GM19452 (cell line): ENCODE measurements around the gene CENPL.
"Not testable (repeated sequence)": the region's sequence is repeated elsewhere in the genome, so short reads cannot be mapped to it uniquely, and the experiment has no call there.

Experiments used
- ATAC-seq: cut with Tn5 transposase; IDR thresholded peaks from one replicate; pipeline ENCODE4 v1.9.1; 2021; ENCODE audit not compliant: unreplicated experiment

CENPL gene

DNA sequence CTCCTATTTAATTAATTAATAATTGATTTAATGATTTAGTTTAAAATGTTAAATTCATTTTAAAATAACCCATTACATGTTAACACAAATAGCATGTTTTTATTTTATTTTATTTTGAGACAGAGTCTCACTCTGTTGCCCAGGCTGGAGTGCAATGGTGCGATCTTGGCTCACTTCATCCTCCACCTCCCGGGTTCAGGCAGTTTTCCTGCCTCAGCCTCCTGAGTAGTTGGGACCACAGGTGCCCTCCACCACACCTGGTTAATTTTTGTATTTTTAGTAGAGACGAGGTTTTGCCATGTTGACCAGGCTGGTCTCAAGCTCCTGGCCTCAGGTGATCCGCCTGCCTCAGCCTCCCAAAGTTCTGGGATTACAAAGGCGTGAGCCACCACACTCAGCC, 34.9 kb upstream of the CENPL start:
- ATAC-seq = not testable (repeated sequence)

DNA sequence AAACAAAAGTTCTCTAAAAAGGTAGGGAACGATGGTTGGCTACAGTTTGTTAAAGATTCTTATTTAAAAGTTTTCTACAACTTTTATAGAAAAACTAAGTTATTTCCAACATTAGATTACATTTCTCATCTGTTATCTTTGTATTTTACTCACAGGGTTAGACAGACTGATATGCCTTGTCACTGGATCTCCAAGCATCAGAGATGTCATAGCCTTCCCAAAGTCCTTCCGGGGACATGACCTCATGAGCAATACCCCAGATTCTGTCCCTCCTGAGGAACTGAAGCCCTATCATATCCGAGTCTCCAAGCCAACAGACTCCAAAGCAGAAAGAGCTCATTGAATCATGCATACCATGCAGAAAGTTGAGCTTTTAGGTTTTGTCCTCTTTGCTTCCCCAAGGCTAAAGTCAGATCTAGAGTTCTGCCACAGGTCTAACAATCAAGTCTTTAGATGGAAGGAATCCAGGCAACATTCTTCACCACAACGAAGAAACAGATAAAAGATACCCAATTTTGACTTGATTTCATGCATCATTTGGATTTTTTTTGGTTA, 32.8 kb upstream of the CENPL start:
- ATAC-seq = no peak

DNA sequence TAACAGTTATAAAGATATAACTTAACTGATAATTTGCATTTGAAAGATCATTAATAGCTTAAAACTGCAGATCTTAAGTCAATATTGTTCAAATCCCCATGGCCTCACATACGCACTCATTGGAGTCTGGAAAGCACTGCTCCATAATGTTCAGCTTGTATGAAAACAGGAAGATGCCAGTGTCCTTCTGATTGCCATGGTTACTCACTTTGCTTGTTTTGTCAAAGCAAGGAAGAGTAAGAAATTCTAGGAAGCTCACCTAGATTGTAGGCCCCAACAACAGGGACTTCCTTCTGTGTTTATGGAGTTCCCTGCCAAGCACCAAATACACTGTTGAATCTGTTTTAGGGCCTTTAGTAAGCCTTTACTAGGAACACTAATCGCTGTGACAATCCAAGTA, 32.2 kb upstream of the CENPL start:
- no peak for ATAC-seq

DNA sequence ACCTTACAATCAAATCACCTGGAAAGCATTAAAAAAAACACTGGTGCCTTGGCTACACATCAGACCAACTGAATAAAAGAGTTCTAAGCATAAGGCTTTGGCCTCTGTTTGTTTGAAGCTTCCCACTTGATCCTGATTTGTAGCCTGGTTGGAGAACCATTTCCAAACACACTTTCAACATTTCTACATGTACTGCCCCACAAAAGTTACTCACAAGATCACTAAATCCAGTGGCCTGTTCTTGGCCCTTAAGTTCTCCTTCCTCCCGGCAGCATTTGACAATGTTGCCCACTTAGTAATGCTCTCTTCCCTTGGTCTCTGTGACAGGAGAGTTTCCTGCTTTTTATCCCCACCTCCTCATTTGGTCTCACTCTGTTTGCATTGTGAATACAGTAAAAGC, 31.3 kb upstream of the CENPL start:
- no peak for ATAC-seq

DNA sequence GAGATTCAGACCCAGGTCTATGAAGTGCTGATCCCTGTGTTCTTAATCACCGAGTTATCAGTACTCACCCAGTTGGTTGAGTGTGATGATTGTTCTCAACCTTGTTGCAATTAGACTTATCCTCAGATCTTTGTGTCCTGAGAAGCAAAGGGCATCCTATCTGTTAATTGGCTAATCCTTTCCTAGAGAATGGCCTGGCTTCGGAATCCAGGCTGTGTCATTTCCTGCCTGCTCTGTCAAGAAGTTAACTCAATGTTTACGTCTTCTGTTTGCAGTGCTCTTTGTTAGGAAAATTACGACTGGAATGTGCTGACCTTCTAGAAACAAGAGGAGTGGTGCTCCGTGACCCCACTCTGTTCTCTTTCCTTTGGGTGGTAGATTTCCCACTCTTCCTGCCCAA, 28.4 kb upstream of the CENPL start:
- ATAC-seq = no peak

DNA sequence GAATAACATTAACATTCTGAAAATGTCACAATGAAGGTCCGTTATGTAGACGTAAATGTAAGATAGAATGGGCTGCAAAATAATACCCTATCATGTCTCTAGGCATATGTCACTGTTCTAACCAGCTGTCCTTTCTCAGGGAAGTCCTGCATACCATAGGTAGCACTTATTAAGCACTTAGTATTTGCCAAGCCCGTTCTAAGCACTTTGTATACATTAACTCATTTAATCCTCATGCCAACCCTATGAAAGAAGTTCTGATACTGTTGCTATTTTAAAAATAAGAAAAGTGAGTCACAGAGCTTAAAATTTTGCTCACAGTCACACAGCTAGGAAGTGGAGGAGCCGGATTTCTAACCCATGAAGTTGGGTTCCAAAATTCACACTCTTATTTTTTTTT, 27.4 kb upstream of the CENPL start:
- ATAC-seq = no peak

DNA sequence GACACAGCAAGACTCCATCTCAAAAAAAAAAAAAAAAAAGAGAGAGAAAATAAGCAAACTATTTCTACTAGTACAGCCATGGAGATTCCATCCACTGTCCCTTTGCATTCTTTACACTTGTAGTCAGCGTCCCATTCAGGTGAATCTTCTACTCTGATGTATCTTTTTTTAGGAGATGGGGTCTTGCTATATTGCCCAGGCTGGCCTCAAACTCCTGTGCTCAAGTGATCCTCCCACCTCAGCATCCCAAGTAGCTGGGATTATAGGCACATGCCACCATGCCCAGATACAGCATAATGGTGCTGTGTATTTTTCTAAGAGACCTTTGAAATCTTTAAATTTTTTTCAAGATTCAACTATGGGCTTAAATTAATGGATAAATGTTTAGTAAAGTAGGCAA, 8.1 kb upstream of the CENPL start:
- no peak for ATAC-seq

DNA sequence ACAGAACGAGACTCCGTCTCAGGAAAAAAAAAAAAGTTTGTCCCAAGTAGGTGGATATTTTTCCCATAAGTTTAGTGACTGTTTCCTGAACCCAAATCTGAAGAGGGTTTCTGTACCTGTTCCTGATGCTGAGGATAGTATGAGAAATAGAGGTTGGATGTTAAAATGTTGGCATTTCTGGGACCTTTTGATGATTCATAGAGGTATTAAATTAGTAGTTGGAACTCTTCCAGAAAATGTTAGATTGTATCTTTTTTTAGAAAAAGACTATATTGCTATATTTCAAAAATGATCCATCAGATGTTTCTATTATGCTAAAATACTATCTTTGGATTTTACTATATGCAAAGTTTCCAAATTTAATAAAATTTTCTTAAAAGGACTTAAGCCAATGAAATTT, 2.9 kb upstream of the CENPL start:
- ATAC-seq = no peak

DNA sequence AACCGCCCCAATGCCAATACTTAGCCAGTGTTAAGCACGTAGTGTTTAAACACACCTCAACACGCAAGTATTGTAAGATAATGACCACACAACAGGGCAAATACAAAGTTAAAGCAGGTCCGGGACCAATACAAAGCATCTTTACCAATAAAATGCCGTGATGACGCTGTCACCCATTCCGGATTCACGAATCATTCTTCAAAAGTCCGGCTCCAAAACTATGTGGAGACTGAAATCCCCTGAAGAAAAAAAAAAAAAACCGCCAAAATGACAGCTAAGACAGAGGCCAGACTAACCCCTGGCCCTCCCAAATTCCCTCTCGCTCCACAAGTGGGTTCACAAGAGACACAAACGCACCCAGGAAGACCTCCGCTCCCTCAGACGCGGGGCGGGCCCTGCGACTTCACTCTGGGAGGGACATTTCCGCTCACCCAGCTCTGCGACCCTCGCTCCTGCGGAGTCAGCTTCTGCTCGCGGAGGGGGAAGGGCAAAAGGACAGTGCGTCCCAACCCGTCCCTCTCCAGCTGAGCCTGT, 835 bp downstream of the CENPL start:
- ATAC-seq = peak; percentile 51

DNA sequence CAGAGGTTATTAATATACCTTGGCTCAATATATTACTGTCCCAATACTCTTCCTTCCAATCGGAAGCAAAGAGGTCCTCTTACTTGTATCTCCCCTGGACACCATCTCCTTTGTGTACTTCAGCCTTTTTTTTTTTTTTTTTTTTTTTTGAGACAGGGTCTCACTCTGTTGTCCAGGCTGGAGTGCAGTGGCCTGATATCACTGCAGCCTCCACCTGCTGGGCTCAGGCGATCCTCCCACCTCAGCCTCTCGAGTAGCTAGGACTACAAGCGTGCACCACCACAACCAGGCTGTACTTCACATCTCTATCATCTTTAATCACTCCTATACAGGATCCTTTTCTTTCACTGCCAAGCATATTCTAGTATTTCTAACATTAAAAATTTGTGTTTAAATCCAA, 3.0 kb downstream of the CENPL start:
- ATAC-seq = no peak

DNA sequence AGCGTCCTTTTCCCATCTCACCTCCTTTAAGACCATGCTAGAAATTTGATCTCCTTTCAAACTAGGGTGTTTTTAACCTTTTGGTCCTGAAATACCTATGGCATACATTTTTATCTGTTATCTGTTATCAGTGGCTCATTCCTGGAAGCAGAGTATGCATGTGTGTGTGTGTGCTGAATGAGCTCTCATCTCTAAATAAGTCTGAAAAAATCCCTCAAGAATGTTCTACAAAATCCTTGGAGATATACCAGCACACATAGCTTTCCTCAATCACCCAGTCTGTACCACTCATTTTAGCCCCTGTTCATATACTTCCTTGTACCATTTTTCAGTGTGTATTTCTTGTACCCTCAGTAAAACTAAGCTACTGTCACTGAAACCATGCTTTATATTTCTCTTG, 6.2 kb downstream of the CENPL start:
- ATAC-seq = no peak

DNA sequence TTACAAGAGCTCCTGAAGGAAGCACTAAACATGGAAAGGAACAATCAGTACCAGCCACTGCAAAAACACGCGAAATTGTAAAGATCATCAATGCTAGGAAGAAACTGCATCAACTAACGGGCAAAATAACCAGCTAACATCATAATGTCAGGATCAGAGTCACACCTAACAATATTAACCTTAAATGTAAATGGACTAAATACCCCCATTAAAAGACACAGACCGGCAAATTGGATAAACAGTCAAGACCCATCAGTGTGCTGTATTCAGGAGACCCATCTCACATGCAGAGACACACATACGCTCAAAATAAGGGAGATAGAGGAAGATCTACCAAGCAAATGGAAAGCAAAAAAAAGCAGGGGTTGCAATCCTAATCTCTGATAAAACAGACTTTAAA, 11.0 kb downstream of the CENPL start:
- not testable (repeated sequence) for ATAC-seq

DNA sequence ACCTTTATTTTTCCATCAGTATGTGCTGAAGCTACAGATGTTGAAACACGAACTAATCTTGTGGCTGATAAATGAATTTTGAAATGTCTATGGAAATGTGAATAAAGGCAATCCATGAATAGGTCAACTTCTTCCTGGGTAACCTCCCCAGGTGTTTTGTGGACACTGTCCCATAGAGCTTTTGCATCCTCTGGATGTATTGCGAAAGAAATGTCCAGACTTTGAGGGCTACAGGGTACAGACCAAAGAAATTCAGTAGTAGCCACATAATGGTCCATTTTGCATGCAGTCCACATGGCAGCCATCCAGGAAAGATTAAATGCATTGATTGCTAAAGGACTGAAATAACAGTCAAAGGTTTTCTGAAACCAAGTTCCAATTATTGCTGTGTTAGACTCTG, 21.7 kb downstream of the CENPL start:
- no peak for ATAC-seq

DNA sequence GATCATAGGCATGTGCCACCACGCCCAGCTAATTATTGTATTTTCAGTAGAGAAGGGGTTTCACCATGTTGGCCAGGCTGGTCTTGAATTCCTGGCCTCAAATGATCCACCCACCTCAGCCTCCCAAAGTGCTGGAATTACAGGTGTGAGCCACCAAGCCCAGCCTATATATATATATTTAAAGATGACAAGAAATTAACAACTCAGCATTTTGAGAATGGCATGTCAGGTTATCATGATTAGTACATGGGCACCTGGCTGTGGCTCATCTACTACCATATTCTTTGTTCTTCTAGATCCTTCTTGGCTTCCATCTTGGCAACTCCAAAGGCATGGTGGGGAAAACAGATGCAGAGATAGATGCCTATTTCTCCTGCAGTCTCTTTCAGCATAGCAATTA, 24.7 kb downstream of the CENPL start:
- not testable (repeated sequence) for ATAC-seq

DNA sequence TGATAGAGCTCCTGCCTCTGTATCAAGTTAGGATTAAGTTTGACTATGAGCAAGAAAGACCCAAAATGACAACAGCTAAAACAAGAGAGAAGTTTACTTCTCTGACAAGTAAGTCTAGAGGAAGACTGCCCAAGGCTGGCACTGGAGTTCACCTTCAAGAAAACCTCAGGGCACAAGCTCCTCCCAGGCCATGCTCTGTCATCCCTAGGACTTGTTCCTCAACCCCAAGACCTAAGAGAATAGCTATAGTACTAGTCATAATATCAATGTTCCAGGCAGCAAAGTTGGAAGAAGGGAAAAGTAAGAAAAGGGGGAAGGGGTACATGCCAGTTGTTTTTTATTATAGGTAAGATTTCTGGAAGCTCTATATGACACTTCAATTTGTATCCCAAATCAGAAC, 26.6 kb downstream of the CENPL start:
- ATAC-seq = no peak

DNA sequence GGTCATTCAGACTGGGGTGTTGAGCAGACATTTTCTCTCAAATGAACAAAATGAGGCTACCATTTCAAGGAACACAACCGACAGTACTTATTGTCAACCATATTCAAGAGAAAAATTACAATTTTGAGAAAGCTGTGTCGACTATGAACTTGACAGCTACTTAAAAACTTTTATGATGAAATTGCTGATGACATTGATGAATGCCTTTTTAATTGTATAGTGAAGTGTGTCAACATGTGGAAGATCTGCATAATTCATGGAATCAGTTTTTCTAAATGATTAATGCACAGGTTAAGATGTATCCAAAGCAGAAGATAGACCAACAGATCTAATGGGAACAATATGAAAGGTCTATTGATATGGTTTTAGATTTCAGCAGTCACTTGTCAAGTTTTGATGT, 34.8 kb downstream of the CENPL start:
- ATAC-seq = no peak

DNA sequence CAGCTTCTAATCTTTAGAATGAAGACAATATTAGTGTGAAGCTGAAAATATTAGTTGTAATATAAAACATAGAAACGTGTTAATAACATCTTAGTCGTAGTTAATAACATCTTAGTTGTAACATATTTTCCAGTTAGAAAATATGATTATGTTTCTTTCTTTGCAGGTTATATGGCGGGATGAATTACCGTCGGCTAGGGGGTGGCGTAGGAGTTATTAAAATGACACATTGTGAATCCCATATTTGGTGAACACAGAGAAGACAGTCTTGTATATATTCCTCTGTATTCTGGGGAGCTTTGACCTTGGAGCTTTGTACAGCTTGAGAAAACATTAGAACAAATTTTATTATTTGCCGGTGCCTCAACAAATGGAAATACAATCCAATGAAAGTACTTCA, 39.7 kb downstream of the CENPL start:
- no peak for ATAC-seq

DNA sequence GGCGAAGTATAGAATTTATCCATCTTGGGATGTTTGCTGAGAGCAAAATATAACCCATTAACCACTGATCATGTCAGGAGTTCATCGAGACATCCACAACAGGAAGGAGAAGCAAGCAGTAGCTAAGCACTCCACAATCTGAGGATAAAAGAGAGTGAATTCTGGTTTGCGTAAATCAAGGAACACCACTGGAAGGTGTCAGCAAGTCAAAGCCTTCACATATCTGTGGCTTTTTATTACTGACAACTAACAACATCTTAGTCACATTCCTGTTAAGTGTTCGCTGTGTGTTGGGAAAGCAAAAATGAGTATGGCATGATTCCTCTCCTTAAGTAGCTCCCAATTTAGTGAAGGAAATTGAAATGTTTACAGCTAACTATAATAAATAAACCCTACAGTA, 44.7 kb downstream of the CENPL start:
- no peak for ATAC-seq

DNA sequence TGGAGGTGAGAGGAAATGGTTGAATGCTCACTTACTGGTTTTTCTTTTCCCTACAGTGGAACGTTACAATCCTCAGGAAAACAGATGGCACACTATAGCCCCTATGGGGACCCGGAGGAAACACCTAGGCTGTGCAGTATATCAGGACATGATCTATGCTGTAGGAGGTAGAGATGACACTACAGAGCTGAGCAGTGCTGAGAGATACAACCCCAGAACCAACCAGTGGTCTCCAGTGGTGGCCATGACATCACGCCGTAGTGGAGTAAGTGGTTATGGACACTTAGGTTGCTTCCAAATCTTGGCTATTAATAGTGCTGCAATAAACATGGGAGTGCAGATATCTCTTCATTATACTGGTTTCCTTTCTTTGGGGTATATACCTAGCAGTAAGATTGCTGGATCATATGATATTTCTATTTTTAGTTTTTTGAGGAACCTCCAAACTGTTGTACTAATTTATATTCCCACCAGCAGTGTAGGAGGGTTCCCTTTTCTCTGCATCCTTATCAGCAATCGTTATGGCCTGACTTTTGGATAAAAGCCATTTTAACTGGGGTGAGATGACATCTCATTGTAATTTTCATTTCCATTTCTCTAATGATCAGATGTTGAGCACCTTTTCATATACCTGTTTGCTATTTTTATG, 49.0 kb downstream of the CENPL start:
- no peak for ATAC-seq

DNA sequence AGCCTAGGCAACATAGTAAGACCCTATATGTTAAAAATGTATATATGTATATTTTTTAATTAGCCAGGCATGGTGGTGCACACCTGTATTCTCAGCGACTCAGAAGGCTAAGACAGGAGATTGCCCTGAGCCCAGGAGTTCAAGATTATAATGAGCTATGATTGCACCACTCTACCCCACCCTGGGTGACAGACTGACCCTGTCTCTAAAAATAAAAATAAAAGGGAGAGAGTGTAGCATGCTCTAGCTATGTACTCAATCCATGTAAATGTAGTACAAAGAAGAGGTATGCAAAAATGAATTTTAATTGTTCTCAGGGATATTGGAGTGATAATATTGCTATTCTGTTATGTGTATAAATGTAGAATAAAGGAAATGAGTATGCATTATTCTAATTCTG, 53.1 kb downstream of the CENPL start:
- ATAC-seq = no peak

DNA sequence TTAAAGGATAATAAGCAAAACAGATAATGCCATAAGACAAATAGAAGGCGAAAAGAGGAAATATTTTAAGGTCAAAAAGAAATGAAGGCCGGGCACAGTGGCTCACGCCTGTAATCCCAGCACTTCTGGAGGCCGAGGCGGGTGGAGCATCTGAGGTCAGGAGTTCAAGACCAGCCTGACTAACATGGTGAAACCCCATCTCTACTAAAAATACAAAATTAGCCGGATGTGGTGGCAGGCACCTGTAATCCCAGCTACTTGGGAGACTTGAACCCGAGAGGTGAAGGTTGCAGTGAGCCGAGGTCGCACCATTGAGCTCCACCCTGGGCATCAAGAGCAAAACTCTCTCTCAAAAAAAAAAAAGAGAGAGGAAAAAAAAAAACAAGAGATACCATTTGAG, 54.4 kb downstream of the CENPL start:
- not testable (repeated sequence) for ATAC-seq

DNA sequence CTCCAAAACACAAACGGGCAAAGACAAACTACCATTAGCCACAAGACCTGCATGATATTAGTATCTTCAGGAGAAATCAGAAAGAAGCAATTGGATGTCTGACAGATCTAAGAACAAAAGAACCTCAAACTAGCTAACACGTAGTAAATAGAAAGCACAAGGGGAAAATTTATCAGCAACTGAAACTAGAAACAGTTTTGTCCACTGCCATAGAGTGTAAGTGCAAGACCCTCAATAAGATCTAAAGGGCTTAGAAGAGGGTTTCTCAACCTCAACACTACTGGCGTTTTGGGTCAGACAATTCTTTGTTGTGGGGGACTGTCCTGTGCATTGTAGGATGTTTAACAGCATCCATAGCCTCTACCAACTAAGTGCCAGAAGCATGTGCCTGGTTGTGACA, 55.9 kb downstream of the CENPL start:
- no peak for ATAC-seq

DNA sequence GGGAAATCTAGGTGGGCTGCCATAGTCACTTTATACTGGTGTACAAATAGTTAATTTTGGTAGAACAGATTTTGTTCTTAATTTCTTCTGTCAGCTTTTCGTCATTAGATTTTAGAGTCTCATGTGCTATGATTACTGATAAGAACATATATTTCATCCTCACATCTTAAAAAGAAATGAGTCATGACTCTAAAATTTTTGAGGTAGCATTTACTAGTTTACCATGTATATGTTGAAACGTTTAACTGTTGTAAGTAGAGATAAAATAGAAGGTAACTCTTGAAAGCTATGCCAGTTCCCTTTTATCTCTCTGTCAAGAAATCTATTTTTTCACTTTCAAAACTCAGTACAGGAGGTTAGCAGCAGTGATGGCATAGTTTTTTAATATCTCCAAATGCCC, 56.5 kb downstream of the CENPL start:
- no peak for ATAC-seq
